Calu3 (cell line): ENCODE measurements around the gene CCR6. TPM values are rescaled to one million over a fixed set of nuclear protein-coding genes. Genes with fewer than 3 reads are reported as not detected.

Experiments
- BruUV-seq: library from RNA; stranded (reverse); fragments of 400-500 nt; replicated peaks from 2 replicates; lab custom pipeline; 2021; lab: Mats Ljungman, UMichigan
- CTCF ChIA-PET: fragments of 300-600 bp; sonication (Branson Sonifier 250); formaldehyde crosslinking; loops from one replicate; lab custom pipeline; 2022; ENCODE audit warnings: antibody characterized with exemption; lab: Charles Lee
- DNase-seq: peaks from one replicate; pipeline ENCODE4 v3.0.0; 2022
- H3K27ac Mint-ChIP-seq: one replicate; pipeline ENCODE4 v1.8.0; 2022; ENCODE audit warnings: mixed read lengths; ENCODE audit not compliant: unreplicated experiment
- H3K27me3 Mint-ChIP-seq: one replicate; pipeline ENCODE4 v1.8.0; 2022; ENCODE audit warnings: mixed read lengths; ENCODE audit not compliant: unreplicated experiment
- H3K36me3 Mint-ChIP-seq: one replicate; pipeline ENCODE4 v1.8.0; 2022; ENCODE audit warnings: mild to moderate bottlenecking, moderate library complexity, mixed read lengths; ENCODE audit not compliant: insufficient read depth, unreplicated experiment
- H3K4me1 Mint-ChIP-seq: one replicate; pipeline ENCODE4 v1.8.0; 2022; ENCODE audit warnings: mild to moderate bottlenecking, low read depth, mixed read lengths; ENCODE audit not compliant: unreplicated experiment
- H3K4me3 Mint-ChIP-seq: one replicate; pipeline ENCODE4 v1.8.0; 2022; ENCODE audit warnings: mild to moderate bottlenecking, low read depth, moderate library complexity, mixed read lengths; ENCODE audit not compliant: unreplicated experiment
- H3K9me3 Mint-ChIP-seq: one replicate; pipeline ENCODE4 v1.8.0; 2022; ENCODE audit warnings: low read depth, mixed read lengths; ENCODE audit not compliant: unreplicated experiment
- intact Hi-C: fragments of 100-400 bp; cut with micrococcal nuclease; formaldehyde crosslinking; loops from one replicate; pipeline ENCODE4 v1.10.0; 2022; ENCODE audit not compliant: unreplicated experiment
- total RNA-seq: library from RNA; stranded (reverse); gene quantifications from 2 replicates; pipeline ENCODE4 v1.2.3, GENCODE V29; 2022
- TF ChIP-seq, protein P1 (sequence below): fragments of 200-600 bp; IDR thresholded peaks from one replicate; pipeline ENCODE4 v1.8.0; 2022; ENCODE audit warnings: antibody characterized with exemption; ENCODE audit not compliant: unreplicated experiment

Gene CCR6
- total RNA-seq, 1 experiment from 2014 or later = not detected

DNA sequence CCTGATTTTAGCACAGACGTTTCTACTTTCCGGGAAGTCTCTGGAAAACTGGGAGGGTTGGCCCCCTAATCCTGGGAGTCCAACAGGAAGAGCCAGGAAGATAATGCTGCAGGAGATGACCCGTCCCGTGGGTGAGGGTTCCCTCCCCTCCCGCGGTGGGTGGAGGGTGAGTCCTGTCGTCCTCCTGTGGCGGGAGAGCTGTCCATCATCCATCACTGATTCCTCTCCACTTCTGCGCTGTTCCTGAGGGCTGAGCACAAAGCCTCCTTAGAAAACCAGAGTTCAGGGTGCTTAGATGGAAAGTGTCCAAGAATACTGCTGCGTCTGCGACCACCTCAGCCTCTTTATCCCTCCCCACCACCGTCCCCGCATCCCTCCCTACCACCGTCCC, 6.1 kb upstream of the CCR6 start:
- no peak for DNase-seq
- peaks cover 9% of the 10 kb centered on the region for H3K4me1 Mint-ChIP-seq
- TF ChIP-seq, protein P1, sequence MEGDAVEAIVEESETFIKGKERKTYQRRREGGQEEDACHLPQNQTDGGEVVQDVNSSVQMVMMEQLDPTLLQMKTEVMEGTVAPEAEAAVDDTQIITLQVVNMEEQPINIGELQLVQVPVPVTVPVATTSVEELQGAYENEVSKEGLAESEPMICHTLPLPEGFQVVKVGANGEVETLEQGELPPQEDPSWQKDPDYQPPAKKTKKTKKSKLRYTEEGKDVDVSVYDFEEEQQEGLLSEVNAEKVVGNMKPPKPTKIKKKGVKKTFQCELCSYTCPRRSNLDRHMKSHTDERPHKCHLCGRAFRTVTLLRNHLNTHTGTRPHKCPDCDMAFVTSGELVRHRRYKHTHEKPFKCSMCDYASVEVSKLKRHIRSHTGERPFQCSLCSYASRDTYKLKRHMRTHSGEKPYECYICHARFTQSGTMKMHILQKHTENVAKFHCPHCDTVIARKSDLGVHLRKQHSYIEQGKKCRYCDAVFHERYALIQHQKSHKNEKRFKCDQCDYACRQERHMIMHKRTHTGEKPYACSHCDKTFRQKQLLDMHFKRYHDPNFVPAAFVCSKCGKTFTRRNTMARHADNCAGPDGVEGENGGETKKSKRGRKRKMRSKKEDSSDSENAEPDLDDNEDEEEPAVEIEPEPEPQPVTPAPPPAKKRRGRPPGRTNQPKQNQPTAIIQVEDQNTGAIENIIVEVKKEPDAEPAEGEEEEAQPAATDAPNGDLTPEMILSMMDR = no peak
- H3K27ac Mint-ChIP-seq = no peak overlapping the region
- no peak overlapping the region for H3K4me3 Mint-ChIP-seq
- no TSS peak for BruUV-seq
- H3K9me3 Mint-ChIP-seq = no peaks in the 10 kb centered on the region
- peaks cover 89% of the 10 kb centered on the region for H3K27me3 Mint-ChIP-seq
- CTCF ChIA-PET = no interaction called here
- intact Hi-C loops = no loop called here
- H3K36me3 Mint-ChIP-seq = no peaks in the 10 kb centered on the region

DNA sequence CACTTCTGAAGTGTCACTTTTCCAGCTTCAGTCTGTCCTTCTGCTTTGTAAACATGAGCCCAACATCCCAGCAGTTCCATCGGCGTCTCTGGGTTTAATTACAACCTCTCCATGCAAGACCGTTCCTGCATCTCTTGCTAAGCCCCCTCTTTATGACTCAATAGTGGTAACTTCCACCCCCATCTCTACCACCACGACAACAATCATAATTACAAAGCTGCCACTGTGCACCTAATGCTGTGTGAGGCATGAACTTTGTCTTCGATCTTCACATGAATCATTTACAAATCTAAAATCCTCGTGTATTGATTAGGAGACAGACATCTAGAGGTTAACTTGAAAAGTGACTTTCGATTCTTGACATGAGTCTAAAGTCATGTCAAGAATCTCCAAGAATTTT, 4.9 kb upstream of the CCR6 start:
- Mint-ChIP-seq H3K27ac (no peak overlapping the region), H3K36me3 (no peaks in the 10 kb centered on the region), H3K4me3 (no peak overlapping the region), H3K9me3 (no peaks in the 10 kb centered on the region), H3K4me1 (peaks cover 9% of the 10 kb centered on the region), H3K27me3 (peaks cover 89% of the 10 kb centered on the region)
- TF ChIP-seq, protein P1 = no peak
- intact Hi-C loops = no loop called here
- no peak for DNase-seq
- no TSS peak for BruUV-seq
- CTCF ChIA-PET = no interaction called here

DNA sequence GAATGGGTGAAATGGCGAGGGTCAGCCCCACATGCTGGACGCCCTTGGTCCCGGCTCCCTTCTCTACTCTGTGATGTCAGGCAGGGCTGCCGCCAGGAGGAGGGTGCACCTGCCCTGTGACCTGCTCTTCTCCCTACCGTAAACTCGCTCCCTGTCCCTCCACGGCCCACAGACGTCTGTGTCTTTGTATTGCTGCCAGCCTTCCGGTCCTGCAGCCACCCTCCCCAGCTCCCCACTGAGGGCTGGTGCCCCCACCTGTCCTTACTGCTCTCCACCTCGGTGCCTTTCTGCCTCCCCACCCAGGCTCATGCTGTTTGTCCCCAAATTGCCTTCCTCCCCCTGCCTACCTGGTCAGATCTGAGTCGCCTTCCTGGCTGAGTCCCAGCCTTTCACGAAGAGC, 4.1 kb upstream of the CCR6 start:
- Mint-ChIP-seq H3K4me3 (no peak overlapping the region), H3K27me3 (peaks cover 89% of the 10 kb centered on the region), H3K9me3 (no peaks in the 10 kb centered on the region), H3K36me3 (no peaks in the 10 kb centered on the region), H3K4me1 (peaks cover 9% of the 10 kb centered on the region), H3K27ac (no peak overlapping the region)
- CTCF ChIA-PET = no interaction called here
- TF ChIP-seq, protein P1 = no peak
- BruUV-seq = no TSS peak
- intact Hi-C loops = no loop called here
- DNase-seq = no peak

DNA sequence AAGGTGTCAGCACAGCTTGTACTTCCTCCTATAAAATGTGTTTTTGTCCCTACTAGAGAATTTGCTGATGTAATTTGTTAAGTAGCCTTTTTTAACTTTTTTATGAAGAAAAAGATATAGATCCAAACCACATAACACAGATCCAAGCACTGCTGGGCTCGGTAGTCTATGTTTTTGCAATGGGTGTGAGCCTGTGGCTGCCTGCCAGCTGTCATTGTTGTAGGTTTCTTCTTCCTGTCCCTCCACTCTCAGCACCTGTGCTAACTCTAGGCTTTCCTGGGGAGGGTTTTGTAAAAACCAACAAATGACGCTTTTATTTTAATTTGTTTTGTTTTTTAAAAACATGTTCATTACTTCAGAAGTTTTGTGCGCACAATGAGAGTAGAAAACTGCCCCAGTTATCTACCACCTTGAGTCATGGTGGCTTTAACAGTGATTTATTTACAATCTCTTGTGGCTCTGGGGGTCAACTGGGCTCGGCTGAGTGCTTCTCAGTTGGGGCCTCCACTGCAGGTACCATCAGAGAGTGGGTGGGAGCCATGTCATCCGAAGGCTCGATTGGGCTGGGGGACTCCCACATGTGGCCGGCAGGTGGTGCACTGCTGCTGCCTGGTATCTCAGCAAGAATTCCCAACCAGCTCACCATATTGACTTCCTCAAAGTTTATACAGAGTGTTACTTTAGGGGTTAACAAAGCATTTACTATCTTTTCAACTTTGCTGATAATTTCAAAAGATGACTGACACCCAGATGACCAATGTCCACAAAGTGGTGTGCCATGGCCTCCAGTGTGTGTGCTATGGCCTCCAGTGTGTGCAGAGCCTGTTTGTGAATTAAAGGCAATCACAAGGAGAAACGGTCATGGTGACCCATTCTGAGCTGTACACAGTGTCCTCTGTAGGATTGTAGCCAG, 3.0 kb upstream of the CCR6 start:
- no TSS peak for BruUV-seq
- CTCF ChIA-PET = interaction anchor here (1.1 kb wide), 1 partner anchor 22 kb away, joined by 3 read pairs; no protein-coding TSS in a partner anchor

More for the DNA sequence above, 3.0 kb upstream of the CCR6 start:
- Mint-ChIP-seq H3K27ac (no peak overlapping the region), H3K9me3 (no peaks in the 10 kb centered on the region), H3K4me1 (peaks cover 9% of the 10 kb centered on the region), H3K4me3 (no peak overlapping the region), H3K36me3 (no peaks in the 10 kb centered on the region), H3K27me3 (peaks cover 80% of the 10 kb centered on the region)
- no peak for DNase-seq
- TF ChIP-seq, protein P1 = no peak
- intact Hi-C loops = no loop called here
